Inferior parietal cortex (tissue), 1 donor: ENCODE measurements around the gene TIMM23.
"Not testable (repeated sequence)": the region's sequence is repeated elsewhere in the genome, so short reads cannot be mapped to it uniquely, and the experiment has no call there.

ENCODE experiments used
- DNase-seq: peaks from one replicate; pipeline ENCODE4 v3.0.0-alpha.2; 2016; ENCODE audit errors: extremely low spot score

TIMM23 gene

DNA sequence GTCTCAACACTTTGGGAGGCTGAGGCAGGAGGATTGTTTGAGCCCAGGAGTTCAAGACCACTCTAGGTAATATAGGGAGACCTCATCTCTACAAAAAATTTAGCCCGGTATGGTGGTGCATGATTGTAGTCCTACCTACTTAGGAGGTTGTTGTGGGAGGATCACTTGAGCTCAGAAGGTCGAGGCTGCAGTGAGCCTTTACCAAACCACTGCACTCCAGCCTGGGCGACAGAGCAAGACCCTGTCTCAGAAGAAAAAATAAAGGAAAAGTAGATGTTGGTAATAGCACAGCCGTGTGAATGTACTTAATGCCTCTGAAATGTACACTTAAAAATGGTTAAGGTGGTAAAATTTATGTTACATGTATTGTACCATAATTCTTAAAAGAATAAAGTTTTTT is 25.3 kb downstream of the TIMM23 start:
- DNase-seq: no peak

DNA sequence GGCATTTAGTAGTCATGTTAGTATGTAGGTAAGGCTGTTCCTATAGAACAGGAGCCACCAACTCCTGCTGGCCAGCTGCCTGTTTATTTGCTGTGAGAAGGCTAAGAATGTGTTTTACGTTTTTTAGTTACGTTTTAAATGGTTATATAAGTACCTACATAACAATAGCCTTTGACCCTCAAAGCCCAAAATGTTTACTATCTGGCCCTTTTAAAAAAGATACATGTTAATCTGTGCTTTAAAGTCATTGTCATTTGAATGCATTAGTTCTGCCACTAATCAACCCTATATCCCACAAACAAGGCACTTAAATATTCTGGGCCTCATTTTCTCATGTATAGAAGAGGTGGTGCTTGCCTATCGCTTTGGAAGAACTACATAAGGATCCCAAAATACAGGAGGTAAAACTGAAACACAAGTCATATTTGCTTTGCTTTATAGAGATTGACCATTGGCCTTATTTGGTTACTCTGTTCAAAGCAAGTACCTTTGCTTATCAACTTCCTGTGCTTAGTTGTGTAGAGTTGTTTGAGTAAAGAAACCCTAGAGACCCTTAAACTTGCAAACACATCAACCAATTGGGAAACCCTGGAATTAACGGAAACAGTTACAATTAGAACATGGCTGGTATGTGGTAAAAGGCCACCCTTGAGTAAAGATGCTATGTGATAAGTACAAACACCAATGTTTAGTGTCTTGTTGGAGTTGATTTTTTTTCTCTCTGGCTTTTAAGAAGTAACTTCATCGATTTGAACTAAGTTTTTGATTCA is 25.9 kb downstream of the TIMM23 start:
- DNase-seq: no peak

DNA sequence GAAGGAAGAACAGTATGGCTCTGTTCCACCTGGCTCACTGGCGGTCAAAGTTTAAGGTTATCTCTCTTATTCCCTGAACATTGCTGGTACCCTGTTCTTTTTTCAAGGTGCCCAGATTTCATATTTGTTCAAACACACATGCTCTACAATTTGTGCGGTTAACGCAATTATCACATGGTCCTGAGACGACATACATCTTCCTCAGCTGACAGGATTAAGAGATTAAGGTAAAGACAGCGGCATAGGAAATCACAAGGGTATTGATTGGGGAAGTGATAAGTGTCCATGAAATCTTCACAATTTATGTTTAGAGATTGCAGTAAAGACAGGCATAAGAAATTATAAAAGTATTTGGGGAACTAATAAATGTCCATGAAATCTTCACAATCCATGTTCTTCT is 27.7 kb downstream of the TIMM23 start:
- DNase-seq: not testable (repeated sequence)

- DNase-seq: no peak
Measured at GRCh38 chr10:46000538-46000937, 28.2 kb downstream of the TIMM23 start.

DNA sequence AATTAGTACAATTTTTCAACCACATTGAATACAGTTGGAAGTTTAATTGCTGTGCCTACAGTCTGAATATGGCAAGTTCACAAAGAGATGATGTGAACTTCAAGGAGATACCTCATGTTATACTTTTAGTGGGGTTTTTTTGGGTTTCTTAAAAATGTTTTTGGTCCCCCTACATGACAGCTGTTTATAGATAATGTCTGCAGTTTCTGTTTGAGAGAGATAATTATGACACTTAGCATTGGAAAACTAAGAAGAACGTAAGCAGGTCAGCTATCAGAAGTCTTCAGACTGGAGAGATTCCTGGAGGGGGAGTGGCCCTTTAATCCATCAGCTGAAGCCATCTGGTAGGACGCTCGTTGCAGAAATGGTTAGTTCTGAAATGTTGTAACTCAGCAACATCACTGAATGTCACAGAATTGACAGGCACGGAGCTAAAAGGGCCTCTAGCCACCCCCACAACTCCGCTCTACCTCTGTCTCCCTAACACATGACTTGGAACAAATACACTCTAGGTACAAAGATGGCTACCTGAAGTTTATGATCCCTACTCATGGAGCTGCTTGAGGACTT is 29.0 kb downstream of the TIMM23 start:
- peak; percentile 58 for DNase-seq

- not testable (repeated sequence) for DNase-seq
Measured at GRCh38 chr10:46002189-46002687, 29.9 kb downstream of the TIMM23 start.

- no peak for DNase-seq
Measured at GRCh38 chr10:46002916-46003693, 30.8 kb downstream of the TIMM23 start.

DNA sequence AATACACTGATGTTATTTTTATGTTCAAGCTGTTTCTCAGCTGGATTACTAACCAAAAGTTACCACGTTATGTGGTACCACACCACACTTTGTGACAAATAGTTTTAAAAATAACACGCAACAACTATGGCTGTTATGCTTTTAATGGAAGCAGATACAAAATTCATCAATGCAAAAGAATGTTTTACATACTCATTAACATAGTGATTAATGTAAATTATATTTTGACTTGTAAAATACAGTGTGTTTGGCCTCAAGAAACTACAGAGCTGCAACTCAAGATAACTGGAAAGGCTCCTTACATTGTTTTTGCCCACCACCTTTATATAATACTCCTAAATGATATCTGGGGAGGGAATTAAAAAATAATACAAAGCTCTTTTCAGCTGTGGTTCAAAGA is 32.7 kb downstream of the TIMM23 start:
- DNase-seq: no peak

- no peak for DNase-seq
Measured at GRCh38 chr10:46005383-46005782, 33.1 kb downstream of the TIMM23 start.

DNA sequence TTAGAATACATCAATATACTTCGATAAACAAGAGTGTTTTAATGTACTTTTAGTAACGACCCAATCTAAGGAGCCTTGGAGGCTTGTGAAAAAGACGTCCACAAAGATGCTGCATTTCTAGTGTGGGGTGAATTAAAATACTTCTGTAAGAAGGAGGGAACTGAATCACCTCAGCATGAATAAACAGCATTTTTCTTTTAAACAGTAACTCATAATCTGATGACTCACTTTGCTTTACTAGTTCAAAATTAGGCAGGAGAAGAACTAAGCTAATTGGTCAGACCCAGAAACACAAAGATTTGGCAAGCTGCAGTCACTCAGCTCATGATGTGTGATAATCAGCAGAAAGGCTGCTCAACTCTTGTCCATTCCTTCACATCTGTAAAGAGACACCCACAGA is 33.9 kb downstream of the TIMM23 start:
- DNase-seq: no peak

DNA sequence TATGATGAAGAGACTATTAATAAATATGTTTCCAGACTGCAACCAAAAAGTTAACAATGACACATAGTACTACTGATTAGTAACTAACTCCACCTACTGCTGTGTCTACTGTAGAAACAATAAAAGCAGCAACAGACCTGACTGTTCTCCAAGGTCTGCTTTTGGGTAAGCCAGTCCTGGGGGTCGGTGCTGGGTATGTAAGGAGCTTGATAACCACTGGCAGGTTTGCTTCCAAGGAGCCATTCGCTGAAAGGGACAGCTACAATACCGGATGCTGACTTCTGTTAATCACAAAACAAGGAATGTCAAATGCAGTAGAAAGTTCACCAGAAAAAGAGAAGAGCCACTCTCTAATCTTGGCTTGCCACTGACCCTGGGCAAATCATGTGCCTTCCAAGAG is 40.5 kb downstream of the TIMM23 start:
- no peak for DNase-seq

DNA sequence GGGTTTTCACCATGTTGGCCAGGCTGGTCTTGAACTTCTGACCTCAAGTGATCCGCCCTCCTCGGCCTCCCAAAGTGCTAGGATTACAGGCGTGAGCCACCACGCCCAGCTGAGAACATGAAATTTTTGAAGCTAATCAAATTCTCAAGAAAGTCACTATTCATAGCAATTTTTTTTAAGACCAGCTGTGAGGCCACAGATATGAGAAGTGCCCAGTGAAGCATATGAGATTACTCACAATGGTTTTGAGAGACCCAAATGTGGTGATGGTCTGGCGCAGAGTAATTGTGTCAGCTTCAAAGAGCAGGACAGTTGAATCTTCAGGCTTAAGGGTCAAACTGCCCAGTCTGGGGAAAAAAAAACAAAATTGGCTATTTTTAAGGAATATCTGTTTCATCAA is 41.9 kb downstream of the TIMM23 start:
- DNase-seq: no peak

DNA sequence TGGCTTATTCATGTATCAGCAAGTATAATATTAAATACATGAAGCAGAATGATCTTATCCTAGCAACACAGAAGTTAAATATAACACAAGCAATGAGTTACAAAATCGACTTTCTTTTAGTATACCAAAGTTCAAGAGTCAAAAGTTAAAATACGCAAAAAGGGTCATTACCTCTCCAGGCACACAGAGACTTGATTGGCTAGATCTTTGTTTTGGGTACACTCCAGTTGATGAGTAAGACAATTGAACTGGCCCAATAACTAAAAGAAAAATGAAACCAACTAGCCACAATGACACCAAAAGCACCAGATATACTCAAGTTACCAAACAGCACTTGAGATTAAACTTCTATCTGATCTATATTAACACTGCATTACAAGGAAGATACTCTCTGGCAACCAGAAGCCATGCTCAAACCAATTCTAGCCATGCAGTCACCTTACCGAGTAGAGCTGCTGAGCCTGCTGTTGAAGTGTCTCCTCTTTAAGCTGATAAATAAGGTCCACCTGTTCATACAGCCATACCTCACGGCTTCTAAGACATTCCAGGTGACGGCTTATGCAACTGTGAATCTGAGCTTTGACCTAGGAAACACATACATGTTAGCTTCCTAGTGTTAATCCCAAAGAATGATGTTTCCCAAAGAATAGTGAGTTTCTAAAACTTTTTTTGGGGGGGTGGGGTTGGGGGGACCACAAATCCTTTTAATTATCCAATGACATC is 42.6 kb downstream of the TIMM23 start:
- no peak for DNase-seq

GRCh38 chr10:46016190-46016589 is 43.9 kb downstream of the TIMM23 start:
- no peak for DNase-seq

GRCh38 chr10:46016811-46017210 is 44.5 kb downstream of the TIMM23 start:
- DNase-seq: no peak

DNA sequence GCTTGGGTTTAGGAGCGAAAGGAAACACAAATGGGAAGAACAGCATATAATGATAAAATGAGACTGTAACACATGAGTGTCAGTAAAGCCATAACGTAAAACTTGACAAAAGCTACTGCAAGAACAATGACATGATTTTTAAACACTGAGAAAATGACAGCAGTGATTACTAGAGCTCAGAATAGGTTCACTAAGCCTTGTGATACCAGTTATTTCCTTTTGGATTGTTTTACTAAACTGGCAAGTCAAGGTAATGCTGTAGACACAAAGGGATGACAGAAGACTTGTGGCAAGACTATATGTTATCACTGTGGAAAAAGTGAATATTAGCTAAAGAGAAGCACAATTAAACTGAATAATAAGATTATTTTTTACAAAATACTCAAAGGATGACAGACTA is 45.4 kb downstream of the TIMM23 start:
- DNase-seq: no peak

DNA sequence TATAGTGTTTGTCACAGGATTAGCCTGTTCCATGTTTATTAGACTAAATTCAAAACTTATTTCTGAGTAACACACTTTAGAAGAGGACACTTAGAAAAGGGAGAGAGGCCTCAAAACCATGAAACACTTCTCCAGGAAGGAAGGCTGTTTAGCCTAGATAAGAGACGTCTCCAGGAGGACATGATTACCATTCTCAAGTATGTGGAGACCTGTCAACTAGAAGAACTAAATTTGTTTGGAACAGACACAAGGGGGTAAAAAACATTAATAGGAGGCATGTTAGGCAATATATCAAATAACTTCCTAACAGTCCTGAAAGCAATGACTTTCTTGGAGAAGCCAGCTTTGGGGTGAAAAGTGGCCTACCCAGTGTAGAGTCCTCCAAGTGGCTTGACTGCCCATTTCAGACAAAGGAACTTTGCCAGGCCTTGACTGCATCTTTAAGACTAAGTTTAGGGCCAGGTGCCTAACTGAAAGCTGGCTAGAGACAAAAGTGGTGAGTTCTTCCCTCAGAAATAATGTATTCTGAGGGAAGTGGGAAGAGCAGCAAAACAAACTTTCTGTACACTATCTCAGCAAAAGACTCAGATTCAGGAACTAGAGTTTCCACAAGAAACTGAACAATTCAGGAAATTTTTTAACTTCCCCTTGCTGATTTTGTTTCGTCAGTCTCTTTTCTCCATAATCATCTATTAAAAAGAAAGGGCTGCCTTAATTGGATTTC is 46.3 kb downstream of the TIMM23 start:
- no peak for DNase-seq

DNA sequence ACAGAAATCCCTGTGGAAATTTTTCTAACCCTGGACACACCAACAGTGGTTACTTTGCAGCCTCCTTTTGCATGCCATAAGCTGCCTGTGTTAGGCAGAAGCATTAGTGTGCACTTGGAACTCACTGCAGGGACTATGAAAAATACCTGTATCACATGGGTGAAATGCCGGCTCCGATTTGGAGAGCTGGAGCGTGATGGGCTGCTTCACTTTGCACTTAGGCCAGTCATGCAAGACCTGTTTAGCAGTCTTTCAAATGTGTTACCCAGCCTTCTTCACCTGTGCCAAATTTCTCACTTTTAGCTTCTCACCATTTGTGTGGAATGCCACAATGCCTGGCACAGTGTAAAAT is 46.9 kb downstream of the TIMM23 start:
- DNase-seq: no peak

- DNase-seq: no peak
Measured at GRCh38 chr10:46019569-46020343, 47.5 kb downstream of the TIMM23 start.

DNA sequence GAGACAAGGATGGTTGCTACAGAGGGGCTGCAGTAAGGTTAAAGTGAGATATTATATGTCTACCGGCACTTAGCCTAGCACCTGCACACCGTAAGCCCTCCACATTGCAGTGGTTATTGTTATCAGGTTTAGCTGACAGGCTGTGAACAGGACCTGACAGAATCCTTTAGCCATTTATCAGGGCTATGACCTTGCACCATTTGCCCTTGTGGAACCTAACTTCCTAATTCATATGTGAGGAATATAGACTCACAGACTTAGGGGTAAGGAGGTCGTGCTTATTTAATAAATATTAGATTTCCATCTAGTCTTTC is 48.0 kb downstream of the TIMM23 start:
- DNase-seq: no peak
